Measurements from ENCODE around the gene THOC3. TPM values are rescaled to one million over a fixed set of nuclear protein-coding genes. Genes with fewer than 3 reads are reported as not detected.

THOC3 gene
- total and polyA plus RNA-seq, 2 of the 8 experiments (the other 6 are each of a cell fraction or from before 2014, with no cell fraction given) = 60.2 to 82.7 TPM

- TF ChIP-seq, protein P1, sequence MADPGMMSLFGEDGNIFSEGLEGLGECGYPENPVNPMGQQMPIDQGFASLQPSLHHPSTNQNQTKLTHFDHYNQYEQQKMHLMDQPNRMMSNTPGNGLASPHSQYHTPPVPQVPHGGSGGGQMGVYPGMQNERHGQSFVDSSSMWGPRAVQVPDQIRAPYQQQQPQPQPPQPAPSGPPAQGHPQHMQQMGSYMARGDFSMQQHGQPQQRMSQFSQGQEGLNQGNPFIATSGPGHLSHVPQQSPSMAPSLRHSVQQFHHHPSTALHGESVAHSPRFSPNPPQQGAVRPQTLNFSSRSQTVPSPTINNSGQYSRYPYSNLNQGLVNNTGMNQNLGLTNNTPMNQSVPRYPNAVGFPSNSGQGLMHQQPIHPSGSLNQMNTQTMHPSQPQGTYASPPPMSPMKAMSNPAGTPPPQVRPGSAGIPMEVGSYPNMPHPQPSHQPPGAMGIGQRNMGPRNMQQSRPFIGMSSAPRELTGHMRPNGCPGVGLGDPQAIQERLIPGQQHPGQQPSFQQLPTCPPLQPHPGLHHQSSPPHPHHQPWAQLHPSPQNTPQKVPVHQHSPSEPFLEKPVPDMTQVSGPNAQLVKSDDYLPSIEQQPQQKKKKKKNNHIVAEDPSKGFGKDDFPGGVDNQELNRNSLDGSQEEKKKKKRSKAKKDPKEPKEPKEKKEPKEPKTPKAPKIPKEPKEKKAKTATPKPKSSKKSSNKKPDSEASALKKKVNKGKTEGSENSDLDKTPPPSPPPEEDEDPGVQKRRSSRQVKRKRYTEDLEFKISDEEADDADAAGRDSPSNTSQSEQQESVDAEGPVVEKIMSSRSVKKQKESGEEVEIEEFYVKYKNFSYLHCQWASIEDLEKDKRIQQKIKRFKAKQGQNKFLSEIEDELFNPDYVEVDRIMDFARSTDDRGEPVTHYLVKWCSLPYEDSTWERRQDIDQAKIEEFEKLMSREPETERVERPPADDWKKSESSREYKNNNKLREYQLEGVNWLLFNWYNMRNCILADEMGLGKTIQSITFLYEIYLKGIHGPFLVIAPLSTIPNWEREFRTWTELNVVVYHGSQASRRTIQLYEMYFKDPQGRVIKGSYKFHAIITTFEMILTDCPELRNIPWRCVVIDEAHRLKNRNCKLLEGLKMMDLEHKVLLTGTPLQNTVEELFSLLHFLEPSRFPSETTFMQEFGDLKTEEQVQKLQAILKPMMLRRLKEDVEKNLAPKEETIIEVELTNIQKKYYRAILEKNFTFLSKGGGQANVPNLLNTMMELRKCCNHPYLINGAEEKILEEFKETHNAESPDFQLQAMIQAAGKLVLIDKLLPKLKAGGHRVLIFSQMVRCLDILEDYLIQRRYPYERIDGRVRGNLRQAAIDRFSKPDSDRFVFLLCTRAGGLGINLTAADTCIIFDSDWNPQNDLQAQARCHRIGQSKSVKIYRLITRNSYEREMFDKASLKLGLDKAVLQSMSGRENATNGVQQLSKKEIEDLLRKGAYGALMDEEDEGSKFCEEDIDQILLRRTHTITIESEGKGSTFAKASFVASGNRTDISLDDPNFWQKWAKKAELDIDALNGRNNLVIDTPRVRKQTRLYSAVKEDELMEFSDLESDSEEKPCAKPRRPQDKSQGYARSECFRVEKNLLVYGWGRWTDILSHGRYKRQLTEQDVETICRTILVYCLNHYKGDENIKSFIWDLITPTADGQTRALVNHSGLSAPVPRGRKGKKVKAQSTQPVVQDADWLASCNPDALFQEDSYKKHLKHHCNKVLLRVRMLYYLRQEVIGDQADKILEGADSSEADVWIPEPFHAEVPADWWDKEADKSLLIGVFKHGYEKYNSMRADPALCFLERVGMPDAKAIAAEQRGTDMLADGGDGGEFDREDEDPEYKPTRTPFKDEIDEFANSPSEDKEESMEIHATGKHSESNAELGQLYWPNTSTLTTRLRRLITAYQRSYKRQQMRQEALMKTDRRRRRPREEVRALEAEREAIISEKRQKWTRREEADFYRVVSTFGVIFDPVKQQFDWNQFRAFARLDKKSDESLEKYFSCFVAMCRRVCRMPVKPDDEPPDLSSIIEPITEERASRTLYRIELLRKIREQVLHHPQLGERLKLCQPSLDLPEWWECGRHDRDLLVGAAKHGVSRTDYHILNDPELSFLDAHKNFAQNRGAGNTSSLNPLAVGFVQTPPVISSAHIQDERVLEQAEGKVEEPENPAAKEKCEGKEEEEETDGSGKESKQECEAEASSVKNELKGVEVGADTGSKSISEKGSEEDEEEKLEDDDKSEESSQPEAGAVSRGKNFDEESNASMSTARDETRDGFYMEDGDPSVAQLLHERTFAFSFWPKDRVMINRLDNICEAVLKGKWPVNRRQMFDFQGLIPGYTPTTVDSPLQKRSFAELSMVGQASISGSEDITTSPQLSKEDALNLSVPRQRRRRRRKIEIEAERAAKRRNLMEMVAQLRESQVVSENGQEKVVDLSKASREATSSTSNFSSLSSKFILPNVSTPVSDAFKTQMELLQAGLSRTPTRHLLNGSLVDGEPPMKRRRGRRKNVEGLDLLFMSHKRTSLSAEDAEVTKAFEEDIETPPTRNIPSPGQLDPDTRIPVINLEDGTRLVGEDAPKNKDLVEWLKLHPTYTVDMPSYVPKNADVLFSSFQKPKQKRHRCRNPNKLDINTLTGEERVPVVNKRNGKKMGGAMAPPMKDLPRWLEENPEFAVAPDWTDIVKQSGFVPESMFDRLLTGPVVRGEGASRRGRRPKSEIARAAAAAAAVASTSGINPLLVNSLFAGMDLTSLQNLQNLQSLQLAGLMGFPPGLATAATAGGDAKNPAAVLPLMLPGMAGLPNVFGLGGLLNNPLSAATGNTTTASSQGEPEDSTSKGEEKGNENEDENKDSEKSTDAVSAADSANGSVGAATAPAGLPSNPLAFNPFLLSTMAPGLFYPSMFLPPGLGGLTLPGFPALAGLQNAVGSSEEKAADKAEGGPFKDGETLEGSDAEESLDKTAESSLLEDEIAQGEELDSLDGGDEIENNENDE (IDR thresholded peaks at IDR 0.05; ENCODE audit: insufficient replicate concordance, low read length) = no peak
- TF ChIP-seq CBX8 (IDR thresholded peaks at IDR 0.05; ENCODE audit: borderline replicate concordance, low read depth, low read length) (no peak), GTF2F1 (IDR thresholded peaks at IDR 0.05; ENCODE audit: borderline replicate concordance, low read depth, low read length) (no peak), KDM1A (IDR thresholded peaks at IDR 0.05; ENCODE audit: borderline replicate concordance, low read length) (no peak), YY1 (IDR thresholded peaks at IDR 0.05; ENCODE audit: low read depth, low read length) (no peak), EZH2 (IDR thresholded peaks at IDR 0.05; ENCODE audit: low read depth, low read length, severe bottlenecking) (no peak), JUND (IDR thresholded peaks at IDR 0.05; ENCODE audit: low read length) (no peak)
These were observed 46.9 kb downstream of the THOC3 start (continued) for GRCh38 chr5:175921061-175921730.
